Panc1 (cell line): ENCODE results near the gene IGF1R. TPM values are rescaled to one million over a fixed set of nuclear protein-coding genes. Genes with fewer than 3 reads are reported as not detected.
A peak's percentile ranks its signal among the peaks of the same experiment; 100 is the strongest.

Source experiments
- ATAC-seq: fragments of 200-7000 bp; cut with Tn5 transposase; 2 replicates; pipeline ENCODE4 v1.9.1; 2020; ENCODE audit warnings: mild to moderate bottlenecking, moderate library complexity
- BruUV-seq: library from RNA; stranded (reverse); fragments of 400-500 nt; replicated peaks from 2 replicates; lab custom pipeline; 2021; lab: Mats Ljungman, UMichigan
- CTCF ChIA-PET: fragments of 300-600 bp; sonication (Branson Sonifier 250); formaldehyde crosslinking; loops from one replicate; lab custom pipeline; 2022; ENCODE audit warnings: antibody characterized with exemption; lab: Charles Lee
- POLR2A ChIA-PET: fragments of 300-600 bp; sonication (Branson Sonifier 250); formaldehyde crosslinking; loops from one replicate; lab custom pipeline; 2022; ENCODE audit warnings: antibody characterized with exemption; lab: Charles Lee
- DNase-seq: peaks from one replicate; pipeline ENCODE4 v3.0.0-alpha.2; 2010; ENCODE audit warnings: low read depth, low spot score
- H3K27ac ChIP-seq: 2 replicates; pipeline ENCODE4 v1.5.1; 2011; ENCODE audit warnings: mild to moderate bottlenecking, low read length, inconsistent platforms
- H3K27me3 ChIP-seq: fragments of 200-500 bp; sonication (Bioruptor generic); 2 replicates; pipeline ENCODE4 v1.6.0; 2014; ENCODE audit warnings: low read length, inconsistent platforms; ENCODE audit not compliant: control insufficient read depth, insufficient read depth
- H3K36me3 ChIP-seq: fragments of 200-500 bp; sonication (Bioruptor generic); 2 replicates; pipeline ENCODE4 v1.5.1; 2014; ENCODE audit warnings: inconsistent platforms, mild to moderate bottlenecking, low read length, moderate library complexity; ENCODE audit not compliant: control insufficient read depth, insufficient read depth
- H3K4me1 ChIP-seq: 2 replicates; pipeline ENCODE4 v1.5.1; 2011; ENCODE audit warnings: inconsistent platforms, mild to moderate bottlenecking, low read length, moderate library complexity; ENCODE audit not compliant: control insufficient read depth, insufficient read depth
- H3K4me3 ChIP-seq, 2 experiments: 2 replicates each; pipeline ENCODE4 v1.5.1; 2011 to 2012; ENCODE audit warnings: low read depth in 2 of 2, low read length in 2 of 2, mild to moderate bottlenecking in 2 of 2, inconsistent platforms in 1 of 2, moderate library complexity in 1 of 2
- H3K9me3 ChIP-seq: fragments of 200-500 bp; sonication (Bioruptor generic); 2 replicates; pipeline ENCODE4 v1.5.1; 2014; ENCODE audit warnings: low read depth, mild to moderate bottlenecking, inconsistent platforms, low read length, moderate library complexity; ENCODE audit not compliant: control insufficient read depth, insufficient read depth
- CTCF ChIP-seq: fragments of 450-650 bp; IDR thresholded peaks from 2 replicates; pipeline ENCODE4 v1.5.1; 2017; ENCODE audit warnings: mild to moderate bottlenecking
- POLR2AphosphoS5 ChIP-seq: IDR thresholded peaks from 2 replicates; pipeline ENCODE4 v1.6.1; 2012; ENCODE audit warnings: mild to moderate bottlenecking, low read depth, low read length, moderate library complexity
- REST ChIP-seq, 2 experiments: IDR thresholded peaks; 2 replicates each; pipeline ENCODE4 v1.6.1; 2011 to 2012; ENCODE audit warnings: low read depth in 2 of 2, control low read depth in 1 of 2, low read length in 1 of 2, mild to moderate bottlenecking in 1 of 2, moderate library complexity in 1 of 2; ENCODE audit not compliant: insufficient read depth in 1 of 2
- SIN3A ChIP-seq: IDR thresholded peaks from 2 replicates; pipeline ENCODE4 v1.6.1; 2012; ENCODE audit warnings: low read depth, mild to moderate bottlenecking, low read length, moderate library complexity, borderline replicate concordance; ENCODE audit not compliant: insufficient read depth
- TCF7L2 ChIP-seq: IDR thresholded peaks from 2 replicates; pipeline ENCODE4 v1.6.1; 2011; ENCODE audit warnings: mild to moderate bottlenecking, low read depth, low read length, inconsistent platforms
- in situ Hi-C: cut with HindIII; loops from 2 replicates; pipeline ENCODE4 v1.10.0; 2016; ENCODE audit warnings: low sequenced_read_pairs, low pct_unique_long_range_greater_than_20kb
- intact Hi-C: fragments of 100-400 bp; cut with micrococcal nuclease; formaldehyde crosslinking; loops from one replicate; pipeline ENCODE4 v1.10.0; 2022; ENCODE audit not compliant: unreplicated experiment
- total RNA-seq: library from RNA; stranded (reverse); gene quantifications from one replicate; pipeline ENCODE4 v1.2.1, GENCODE V29; 2021; ENCODE audit not compliant: unreplicated experiment

Gene IGF1R
- total RNA-seq, 1 experiment from 2014 or later = 77.1 TPM

GRCh38 chr15:98720577-98721565 lies 72.5 kb downstream of the IGF1R start:
- H3K36me3 ChIP-seq = no peaks in the 10 kb centered on the region; the same call in 1 of the 2 replicates
- BruUV-seq = no TSS peak
- H3K27me3 ChIP-seq = no peaks in the 10 kb centered on the region
- H3K4me1 ChIP-seq = peaks cover 80% of the 10 kb centered on the region
- TF ChIP-seq SIN3A (no peak), TCF7L2 (no peak), CTCF (no peak), POLR2AphosphoS5 (no peak), REST (IDR thresholded peaks at IDR 0.05; ENCODE audit: insufficient read depth in 1 of 2, low read depth in 2 of 2, low read length in 1 of 2) (no peak)
- in situ Hi-C loops = no loop called here
- DNase-seq = no peak
- no peak for ATAC-seq
- POLR2A ChIA-PET = no interaction called here
- intact Hi-C loops = no loop called here
- peak overlapping the region; percentile 26; the same call in 1 of the 2 replicates for H3K27ac ChIP-seq
- H3K9me3 ChIP-seq = no peaks in the 10 kb centered on the region
- H3K4me3 ChIP-seq = no peak overlapping the region
- CTCF ChIA-PET = no interaction called here

DNA sequence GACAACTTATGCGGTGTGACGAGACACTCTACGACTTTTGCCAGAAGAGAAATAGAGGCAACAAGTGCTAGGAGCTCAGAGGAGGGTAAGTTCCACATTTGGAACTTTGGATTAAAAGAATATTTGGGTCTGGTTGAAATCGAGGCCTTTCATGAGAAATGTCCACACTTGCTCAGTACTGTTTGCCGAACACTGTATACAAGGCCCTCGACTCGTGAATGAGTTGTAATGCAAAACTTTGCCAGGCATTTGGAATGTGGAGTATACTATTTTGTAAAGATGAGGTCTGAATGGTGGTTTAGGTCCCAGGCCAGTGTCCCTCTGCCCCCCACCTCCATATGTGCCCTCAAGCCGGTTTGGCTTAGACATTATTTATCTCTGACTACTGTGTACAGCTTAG lies 73.9 kb downstream of the IGF1R start:
- H3K4me3 ChIP-seq = no peak overlapping the region
- H3K27ac ChIP-seq = peak overlapping the region; percentile 72
- no peaks in the 10 kb centered on the region for H3K27me3 ChIP-seq
- no peak for TF ChIP-seq TCF7L2
- TF ChIP-seq SIN3A = no peak
- TF ChIP-seq CTCF = no peak
- TF ChIP-seq REST (IDR thresholded peaks at IDR 0.05; ENCODE audit: insufficient read depth in 1 of 2, low read depth in 2 of 2, low read length in 1 of 2) = no peak
- TF ChIP-seq POLR2AphosphoS5 = no peak
- H3K4me1 ChIP-seq = peaks cover 81% of the 10 kb centered on the region
- H3K9me3 ChIP-seq = no peaks in the 10 kb centered on the region
- no peaks in the 10 kb centered on the region; the same call in 1 of the 2 replicates for H3K36me3 ChIP-seq
- intact Hi-C loops (no loop called here), in situ Hi-C loops (no loop called here)
- DNase-seq (no peak), ATAC-seq (peak; percentile 10; the same call in 1 of the 2 replicates)
- no TSS peak for BruUV-seq
- ChIA-PET POLR2A (no interaction called here), CTCF (no interaction called here)
